Naive B cell (primary cell): Measurements from ENCODE around the gene C5orf24. TPM values are rescaled to one million over a fixed set of nuclear protein-coding genes. Genes with fewer than 3 reads are reported as not detected.
"Not testable (repeated sequence)": the region's sequence is repeated elsewhere in the genome, so short reads cannot be mapped to it uniquely, and the experiment has no call there.

Experiments
- ATAC-seq, 2 donors: fragments of 150-1000 bp; cut with Tn5 transposase; 2 replicates each; pipeline ENCODE4 v1.10.0; 2021; ENCODE audit warnings: low read depth in 2 of 2, mild to moderate bottlenecking in 2 of 2, moderate library complexity in 2 of 2
- DNase-seq: peaks from one replicate; pipeline ENCODE4 v3.0.0; 2022
- H3K27ac Mint-ChIP-seq, 6 donors: one replicate each; pipeline ENCODE4 v1.8.0; 2020 to 2022; ENCODE audit warnings: mild to moderate bottlenecking in 6 of 6, mixed read lengths in 6 of 6, moderate library complexity in 5 of 6, inconsistent platforms in 2 of 6
- H3K27me3 Mint-ChIP-seq, 3 donors: one replicate each; pipeline ENCODE4 v1.8.0; 2021 to 2022; ENCODE audit warnings: mixed read lengths in 3 of 3, mild to moderate bottlenecking in 1 of 3
- H3K36me3 Mint-ChIP-seq, 2 donors: one replicate each; pipeline ENCODE4 v1.8.0; 2020 to 2022; ENCODE audit warnings: mixed read lengths in 2 of 2, inconsistent platforms in 1 of 2, mild to moderate bottlenecking in 1 of 2
- H3K4me1 Mint-ChIP-seq, 3 donors: one replicate each; pipeline ENCODE4 v1.8.0; 2020 to 2022; ENCODE audit warnings: mixed read lengths in 3 of 3, inconsistent platforms in 1 of 3, mild to moderate bottlenecking in 1 of 3, moderate library complexity in 1 of 3
- H3K4me3 Mint-ChIP-seq, 8 donors: one replicate each; pipeline ENCODE4 v1.8.0; 2020 to 2022; ENCODE audit warnings: mild to moderate bottlenecking in 8 of 8, mixed read lengths in 8 of 8, moderate library complexity in 8 of 8, inconsistent platforms in 2 of 8
- H3K9me3 Mint-ChIP-seq, 7 donors: one replicate each; pipeline ENCODE4 v1.8.0; 2020 to 2022; ENCODE audit warnings: mixed read lengths in 7 of 7, mild to moderate bottlenecking in 5 of 7, inconsistent platforms in 2 of 7, moderate library complexity in 1 of 7
- polyA plus RNA-seq, 6 donors: library from polyadenylated mRNA; unstranded; fragments of 300-500 nt; fragmentation: Illumina TruSeq; gene quantifications; one replicate each; pipeline ENCODE4 v1.2.3, GENCODE V29; 2021; ENCODE audit warnings: low read depth in 6 of 6

The C5orf24 gene
- polyA plus RNA-seq, 6 donors from 2014 or later = 5.7 to 15.3 (median 12.0) TPM

DNA sequence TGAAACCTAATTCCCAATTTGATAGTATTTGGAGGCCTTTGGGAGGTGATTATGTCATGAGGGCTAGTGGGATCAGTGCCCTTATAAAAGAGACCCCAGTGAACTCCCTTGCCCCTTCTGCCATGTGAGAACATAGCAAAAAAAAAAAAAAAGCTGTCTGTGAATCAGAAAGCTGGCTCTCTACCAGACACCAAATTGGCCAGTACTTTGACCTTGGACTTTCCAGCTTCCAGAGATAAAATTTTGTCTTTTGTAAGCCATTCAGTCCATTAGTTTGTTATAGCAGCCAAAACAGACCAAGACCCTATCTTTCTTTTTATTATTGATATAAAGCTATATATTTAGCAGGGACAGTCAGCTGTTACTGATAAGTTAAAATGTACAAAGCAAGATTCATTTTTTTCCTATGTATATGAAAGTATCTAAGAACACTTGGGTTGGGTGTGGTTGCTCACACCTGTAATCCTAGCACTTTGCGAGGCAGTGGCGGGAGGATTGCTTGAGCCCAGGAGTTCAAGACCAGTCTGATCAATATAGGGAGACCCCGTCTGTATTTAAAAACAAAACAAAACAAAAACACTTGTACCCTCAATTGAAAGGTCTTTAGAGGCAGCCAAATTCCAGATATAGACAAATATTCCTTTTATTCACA, 8.1 kb upstream of the C5orf24 start:
- H3K36me3 Mint-ChIP-seq = no peaks in the 10 kb centered on the region

DNA sequence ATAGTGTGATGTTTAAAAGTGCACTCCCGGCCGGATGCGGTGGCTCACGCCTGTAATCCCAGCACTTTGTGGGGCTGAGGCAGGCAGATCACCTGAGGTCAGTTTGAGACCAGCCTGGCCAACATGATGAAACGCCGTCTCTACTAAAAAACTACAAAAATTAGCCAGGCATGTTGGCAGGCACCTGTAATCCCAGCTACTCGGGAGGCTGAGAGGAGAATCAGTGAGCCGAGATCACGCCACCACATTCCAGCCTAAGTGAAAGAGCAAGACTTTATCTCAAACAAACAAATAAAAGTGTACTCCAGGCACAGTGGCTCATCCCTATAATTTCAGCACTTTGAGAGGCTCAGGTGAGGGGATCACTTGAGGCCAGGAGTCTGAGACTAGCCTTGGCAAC, 7.4 kb upstream of the C5orf24 start:
- not testable (repeated sequence) for H3K27ac Mint-ChIP-seq, H3K27me3 Mint-ChIP-seq, H3K9me3 Mint-ChIP-seq, ATAC-seq, H3K36me3 Mint-ChIP-seq, H3K4me3 Mint-ChIP-seq, H3K4me1 Mint-ChIP-seq, DNase-seq

More for the DNA sequence above, 8.1 kb upstream of the C5orf24 start:
- H3K9me3 Mint-ChIP-seq = no peaks in the 10 kb centered on the region
- no peaks in the 10 kb centered on the region for H3K27me3 Mint-ChIP-seq
- no peak overlapping the region for H3K4me3 Mint-ChIP-seq
- ATAC-seq (no peak), DNase-seq (no peak)
- no peaks in the 10 kb centered on the region for H3K4me1 Mint-ChIP-seq
- no peak overlapping the region for H3K27ac Mint-ChIP-seq

DNA sequence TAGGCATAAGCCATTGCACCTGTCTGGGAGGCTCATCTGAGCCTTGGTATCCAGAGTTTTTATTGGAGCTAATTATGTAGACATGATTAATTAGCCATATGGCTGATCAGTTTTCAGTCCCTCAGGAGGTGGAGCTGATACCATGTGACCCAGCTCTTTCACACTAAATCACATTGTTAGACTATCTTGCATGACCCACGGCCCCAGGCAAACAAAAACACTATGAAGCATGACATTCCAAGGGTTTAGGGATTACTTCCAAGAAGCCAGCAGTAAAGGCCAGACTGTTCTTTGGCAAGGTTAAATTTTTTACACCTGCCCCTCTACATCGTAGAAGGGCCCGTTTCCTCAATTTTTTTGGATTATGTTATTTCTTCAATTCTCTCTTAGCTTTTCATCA, 5.0 kb upstream of the C5orf24 start:
- no peak for ATAC-seq
- H3K27me3 Mint-ChIP-seq = no peaks in the 10 kb centered on the region
- no peaks in the 10 kb centered on the region for H3K9me3 Mint-ChIP-seq
- H3K4me3 Mint-ChIP-seq = no peak overlapping the region
- DNase-seq = no peak
- peaks cover 9 to 11% (median 10%) of the 10 kb centered on the region in 3 donors for H3K4me1 Mint-ChIP-seq
- no peaks in the 10 kb centered on the region for H3K36me3 Mint-ChIP-seq
- H3K27ac Mint-ChIP-seq = no peak overlapping the region

DNA sequence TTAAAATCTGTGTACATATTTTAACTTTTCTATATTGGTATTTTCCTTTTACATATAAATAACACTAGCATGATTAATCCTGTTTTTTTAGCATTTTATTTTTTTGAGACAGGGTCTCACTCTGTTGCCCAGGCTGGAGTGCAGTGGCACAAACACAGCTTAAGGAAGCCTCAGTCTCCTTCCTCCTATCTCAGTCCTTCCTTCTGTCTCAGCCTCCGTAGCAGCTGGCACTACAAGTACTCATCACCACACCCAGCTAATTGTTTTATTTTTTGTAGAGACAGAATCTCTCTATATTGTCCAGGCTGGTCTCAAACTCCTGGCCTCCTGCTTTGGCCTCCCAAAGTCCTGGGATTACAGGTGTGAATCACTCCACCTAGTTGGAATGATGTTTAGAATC, 1.5 kb upstream of the C5orf24 start:
- H3K4me3 Mint-ChIP-seq = peak overlapping the region in 2 of 8 donors; percentile 47 to 88
- H3K36me3 Mint-ChIP-seq = no peaks in the 10 kb centered on the region
- ATAC-seq = no peak

DNA sequence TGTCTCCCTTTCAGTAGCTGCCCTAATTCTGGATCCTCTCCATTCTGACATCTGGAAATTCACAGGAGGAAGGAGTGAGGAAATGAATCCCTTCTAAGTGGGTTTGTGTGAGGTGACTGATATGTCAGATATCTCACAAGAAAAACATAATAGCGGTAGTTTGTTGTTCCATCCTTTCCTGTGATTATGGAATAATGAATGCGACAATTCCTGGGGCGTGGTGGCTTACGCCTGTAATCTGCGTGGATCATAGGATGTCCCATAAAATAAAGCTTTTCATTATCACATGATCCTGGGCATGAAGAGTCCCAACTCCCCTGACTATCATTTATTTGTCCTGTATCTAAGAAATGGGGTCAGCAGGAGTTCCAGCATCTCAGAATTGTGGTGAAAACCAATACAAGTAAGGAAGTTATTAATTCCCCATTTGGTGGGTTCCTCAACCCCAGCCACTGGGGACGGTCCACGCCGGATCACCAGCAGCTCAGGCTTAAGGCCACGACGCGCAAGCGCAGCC, 375 bp upstream of the C5orf24 start:
- Mint-ChIP-seq H3K27ac (peak overlapping the region; percentile 93 to 98 (median 96)), H3K27me3 (no peaks in the 10 kb centered on the region), H3K4me1 (peaks cover 21 to 35% (median 33%) of the 10 kb centered on the region in 3 donors), H3K4me3 (peak overlapping the region; percentile 88 to 96 (median 93)), H3K9me3 (no peaks in the 10 kb centered on the region), H3K36me3 (no peaks in the 10 kb centered on the region)
- ATAC-seq = no peak
- DNase-seq = no peak

More for the DNA sequence above, 1.5 kb upstream of the C5orf24 start:
- H3K4me1 Mint-ChIP-seq = peaks cover 18 to 33% (median 33%) of the 10 kb centered on the region in 3 donors
- no peaks in the 10 kb centered on the region for H3K9me3 Mint-ChIP-seq
- DNase-seq = no peak
- no peaks in the 10 kb centered on the region for H3K27me3 Mint-ChIP-seq
- peak overlapping the region in 1 of 6 donors; percentile 95 for H3K27ac Mint-ChIP-seq

DNA sequence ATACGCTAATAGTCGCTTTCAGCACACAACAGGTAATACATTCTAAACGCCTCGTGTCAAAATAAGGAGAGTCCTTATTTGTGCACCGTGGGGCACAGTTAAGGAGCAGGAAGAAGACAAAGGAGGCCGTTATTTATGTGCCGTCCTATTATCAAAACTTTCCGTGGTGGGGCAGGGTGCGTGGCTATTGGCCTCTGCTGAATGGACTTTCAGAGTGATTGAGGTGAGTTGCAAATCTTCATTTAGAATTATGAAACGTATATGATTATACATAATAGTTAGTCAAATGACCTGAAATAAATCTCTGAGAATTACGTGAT, 833 bp downstream of the C5orf24 start:
- no peaks in the 10 kb centered on the region for H3K27me3 Mint-ChIP-seq
- H3K9me3 Mint-ChIP-seq = no peaks in the 10 kb centered on the region
- no peaks in the 10 kb centered on the region for H3K36me3 Mint-ChIP-seq
- DNase-seq = no peak
- peaks cover 21 to 45% (median 33%) of the 10 kb centered on the region in 3 donors for H3K4me1 Mint-ChIP-seq
- H3K4me3 Mint-ChIP-seq = peak overlapping the region; percentile 88 to 96 (median 93)
- H3K27ac Mint-ChIP-seq = peak overlapping the region; percentile 90 to 98 (median 96)
- ATAC-seq = no peak

DNA sequence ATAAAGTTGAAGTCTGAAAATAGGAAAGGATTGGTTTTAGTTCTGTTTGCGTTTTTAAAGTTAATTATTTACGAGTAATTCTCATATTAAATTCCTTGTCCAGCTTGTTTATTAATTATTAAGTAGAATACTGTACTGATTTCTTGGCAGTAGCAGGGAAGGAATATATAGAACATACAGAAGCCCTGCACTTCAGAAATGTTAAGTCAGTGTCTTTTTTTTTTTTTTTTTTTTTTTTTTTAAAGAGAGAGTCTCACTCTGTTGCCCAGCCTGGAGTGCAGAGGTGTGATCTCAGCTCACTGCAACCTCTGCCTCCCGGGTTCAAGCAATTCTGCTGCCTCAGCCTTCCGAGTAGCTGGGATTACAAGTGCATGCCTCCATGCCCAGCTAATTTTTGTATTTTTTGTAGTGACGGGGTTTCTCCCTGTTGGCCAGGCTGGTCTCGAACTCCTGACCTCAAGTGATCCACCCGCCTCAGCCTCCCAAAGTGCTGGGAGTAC, 3.7 kb downstream of the C5orf24 start:
- not testable (repeated sequence) for ATAC-seq, H3K27me3 Mint-ChIP-seq, H3K36me3 Mint-ChIP-seq, DNase-seq, H3K4me3 Mint-ChIP-seq, H3K27ac Mint-ChIP-seq, H3K9me3 Mint-ChIP-seq
- H3K4me1 Mint-ChIP-seq = peaks cover 21 to 54% (median 36%) of the 10 kb centered on the region in 3 donors

DNA sequence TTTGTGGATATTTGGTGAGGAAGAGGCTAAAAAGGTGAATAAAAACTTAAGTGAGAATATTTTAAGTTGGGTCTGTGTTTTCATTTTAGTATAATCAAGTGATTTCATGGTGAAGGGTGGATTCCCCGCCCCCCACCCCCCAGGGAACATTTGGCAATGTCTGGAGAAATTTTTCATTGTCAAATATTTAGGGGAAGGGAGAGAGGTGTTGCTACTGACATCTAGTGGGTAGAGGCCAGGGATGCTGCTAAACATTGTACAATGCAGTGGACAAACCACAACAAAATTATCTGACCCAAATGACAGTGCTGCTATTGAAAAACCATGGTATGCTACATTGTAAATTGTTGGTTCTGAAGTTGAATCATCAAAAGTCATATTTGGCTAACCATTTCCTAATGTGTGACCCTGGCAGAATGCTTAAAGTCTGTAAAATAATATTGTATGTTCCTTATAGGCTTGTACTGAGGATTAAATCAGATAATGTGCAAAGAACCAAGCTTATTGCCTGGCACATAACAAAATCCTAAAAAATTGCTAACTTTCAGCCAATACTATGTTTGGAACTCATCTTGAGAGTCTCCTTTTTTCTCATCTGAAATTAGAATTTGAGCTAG, 5.6 kb downstream of the C5orf24 start:
- DNase-seq (no peak), ATAC-seq (no peak)
- Mint-ChIP-seq H3K27me3 (no peaks in the 10 kb centered on the region), H3K36me3 (no peaks in the 10 kb centered on the region), H3K27ac (peak overlapping the region in 3 of 6 donors; percentile 28 to 51 (median 39)), H3K9me3 (no peaks in the 10 kb centered on the region), H3K4me3 (peak overlapping the region in 1 of 8 donors; percentile 42), H3K4me1 (peaks cover 9 to 46% (median 29%) of the 10 kb centered on the region in 3 donors)

DNA sequence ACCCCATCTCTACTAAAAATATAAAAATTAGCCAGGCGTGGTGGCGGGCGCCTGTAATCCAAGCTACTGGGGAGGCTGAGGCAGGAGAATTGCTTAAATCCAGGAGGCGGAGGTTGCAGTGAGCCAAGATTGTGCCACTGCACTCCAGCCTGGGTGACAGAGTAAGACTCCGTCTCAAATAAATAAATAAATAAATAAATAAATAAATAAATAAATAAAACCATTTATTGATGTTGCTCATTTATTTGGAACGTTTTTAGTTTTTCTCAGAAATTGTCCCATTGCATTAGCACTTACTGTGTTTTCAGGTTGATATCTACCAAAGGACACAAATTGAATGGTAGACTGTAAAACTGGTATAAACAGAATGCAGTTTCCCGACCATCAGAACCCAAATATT, 10.7 kb downstream of the C5orf24 start:
- H3K36me3 Mint-ChIP-seq, DNase-seq, H3K9me3 Mint-ChIP-seq, ATAC-seq, H3K27me3 Mint-ChIP-seq, H3K4me3 Mint-ChIP-seq: not testable (repeated sequence)
- H3K27ac Mint-ChIP-seq = peak overlapping the region in 1 of 6 donors; percentile 19
- peaks cover 4 to 18% (median 11%) of the 10 kb centered on the region in 3 donors for H3K4me1 Mint-ChIP-seq

DNA sequence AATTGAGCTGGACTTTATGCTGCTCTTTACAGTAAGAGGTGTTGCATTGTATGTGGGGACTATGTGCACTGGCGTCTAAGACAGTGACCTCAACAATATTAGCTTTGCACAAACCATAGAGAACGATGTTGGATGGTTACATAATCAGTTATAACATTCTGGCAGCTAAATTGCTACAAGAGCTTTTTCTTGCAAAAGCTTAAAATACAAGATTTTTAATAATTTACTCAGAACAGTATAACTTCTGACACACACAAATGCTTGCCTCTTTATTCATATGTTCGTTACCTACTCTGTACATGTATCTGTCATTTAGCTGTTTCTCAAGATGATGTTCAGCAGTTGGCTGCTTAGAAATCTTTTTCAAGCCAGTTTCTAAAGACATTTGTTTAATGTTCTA, 11.6 kb downstream of the C5orf24 start:
- H3K36me3 Mint-ChIP-seq = peaks cover 0 to 7% of the 10 kb centered on the region in 2 donors
- peak overlapping the region in 2 of 6 donors; percentile 56 to 76 for H3K27ac Mint-ChIP-seq
- H3K4me1 Mint-ChIP-seq = peaks cover 4 to 13% (median 11%) of the 10 kb centered on the region in 3 donors
- no peaks in the 10 kb centered on the region for H3K9me3 Mint-ChIP-seq
- H3K27me3 Mint-ChIP-seq = no peaks in the 10 kb centered on the region
- DNase-seq (no peak), ATAC-seq (no peak)
- no peak overlapping the region for H3K4me3 Mint-ChIP-seq

DNA sequence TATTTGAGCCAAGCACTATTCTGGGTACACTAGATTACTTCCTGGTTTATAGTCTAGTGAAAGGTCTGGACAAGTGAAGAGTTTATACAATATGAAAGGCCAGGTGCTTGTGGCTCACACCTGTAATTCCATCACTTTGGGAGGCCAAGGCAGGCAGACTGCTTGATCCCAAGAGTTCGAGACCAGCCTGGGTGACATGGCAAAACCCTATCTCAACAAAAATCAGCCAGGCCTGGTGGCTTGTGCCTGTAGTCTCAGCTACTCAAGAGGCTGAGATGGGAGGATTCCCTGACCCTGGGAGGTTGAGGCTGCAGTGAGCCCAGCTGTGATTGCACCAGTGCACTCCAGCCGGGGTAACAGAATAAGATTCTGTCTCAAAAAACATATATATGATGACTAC, 18.9 kb downstream of the C5orf24 start:
- Mint-ChIP-seq H3K4me1 (no peaks in the 10 kb centered on the region), H3K27ac (peak overlapping the region in 1 of 6 donors; percentile 2), H3K9me3 (no peaks in the 10 kb centered on the region), H3K27me3 (no peaks in the 10 kb centered on the region), H3K4me3 (no peak overlapping the region), H3K36me3 (no peaks in the 10 kb centered on the region)
- DNase-seq (no peak), ATAC-seq (no peak)

DNA sequence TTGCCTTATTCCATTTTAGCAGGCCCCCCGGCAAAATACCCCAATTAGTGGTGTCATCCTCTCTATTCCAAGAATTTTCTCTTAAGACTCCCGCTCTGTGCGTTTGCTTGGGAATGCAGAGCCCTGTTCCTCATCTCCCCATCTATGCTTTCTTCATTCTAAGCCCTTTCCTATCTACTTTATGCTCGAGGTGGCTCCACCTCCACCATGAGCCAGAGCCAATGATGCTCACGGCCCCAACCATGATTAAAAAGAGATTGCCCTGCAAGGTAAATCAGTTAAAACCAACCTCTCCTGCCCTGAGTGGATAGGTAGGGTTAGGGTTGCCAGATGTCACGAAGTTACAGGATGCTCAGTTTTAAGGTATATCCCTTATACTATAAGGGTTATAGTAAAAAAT, 27.7 kb downstream of the C5orf24 start:
- Mint-ChIP-seq H3K9me3 (no peaks in the 10 kb centered on the region), H3K4me1 (peaks cover 28 to 41% (median 38%) of the 10 kb centered on the region in 3 donors), H3K4me3 (peak overlapping the region; percentile 25 to 99 (median 95)), H3K27me3 (no peaks in the 10 kb centered on the region), H3K27ac (peak overlapping the region; percentile 95 to 98 (median 96)), H3K36me3 (no peaks in the 10 kb centered on the region)
- no peak for ATAC-seq
- DNase-seq = no peak

DNA sequence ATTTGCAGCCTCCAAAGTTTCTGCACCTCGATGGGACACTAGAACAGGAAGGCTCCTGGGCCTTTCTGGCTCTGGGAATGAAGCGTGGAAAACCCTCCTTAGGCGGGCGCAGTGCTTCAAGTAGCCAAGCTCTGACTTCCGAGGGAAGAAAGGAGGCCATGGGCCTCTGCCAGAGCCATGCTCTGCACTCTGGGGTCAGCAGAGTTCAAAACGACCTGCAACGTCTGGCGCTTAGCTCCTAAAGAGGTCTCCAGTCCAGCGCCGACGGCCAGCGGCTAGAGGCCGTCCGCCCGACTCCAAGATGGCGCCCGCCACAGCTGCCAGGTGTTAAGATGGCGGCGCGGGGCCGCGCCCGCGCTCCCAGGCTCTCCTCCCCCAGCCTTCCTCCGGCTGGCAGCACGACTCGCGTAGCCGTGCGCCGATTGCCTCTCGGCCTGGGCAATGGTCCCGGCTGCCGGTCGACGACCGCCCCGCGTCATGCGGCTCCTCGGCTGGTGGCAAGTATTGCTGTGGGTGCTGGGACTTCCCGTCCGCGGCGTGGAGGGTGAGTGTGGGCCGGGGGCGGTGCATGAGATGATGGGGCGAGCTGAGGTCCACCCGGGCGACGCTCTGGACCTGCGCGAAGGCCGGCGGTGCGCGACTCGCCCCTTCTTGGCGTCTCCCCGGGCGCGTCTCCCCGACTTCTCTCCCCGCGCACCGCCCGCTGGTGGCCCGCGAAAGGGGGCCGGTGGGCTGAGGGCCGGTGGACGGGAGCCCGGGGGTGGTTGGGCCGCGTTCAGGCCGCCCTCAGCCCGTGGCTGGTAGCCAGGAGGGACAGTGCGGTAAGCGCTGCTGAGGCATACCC, 28.4 kb downstream of the C5orf24 start, which contains the start of gene TXNDC15:
TSS of gene TXNDC15 (plus strand) at position 385 of the 844 bp plus-strand sequence. CDS start at position 442, 57 bp downstream.
- Mint-ChIP-seq H3K4me3 (peak within 1 kb of the TSS; percentile 94 to 99 (median 96)), H3K9me3 (no peaks in the 10 kb centered on the region), H3K4me1 (peaks cover 28 to 47% (median 45%) of the 10 kb centered on the region in 3 donors), H3K27ac (peak within 1 kb of the TSS; percentile 95 to 98 (median 96)), H3K36me3 (no peaks in the 10 kb centered on the region), H3K27me3 (no peaks in the 10 kb centered on the region)
- peak; percentile 80 for DNase-seq
- ATAC-seq = peak; percentile 95 to 96
